OCI-LY3 (cell line): Measurements from ENCODE around the gene JAKMIP1.

Experiments used
- EZH2phosphoT487 ChIP-seq: fragments of 200-600 bp; shearing (Covaris generic); IDR thresholded peaks from 2 replicates; pipeline ENCODE4 v1.6.1; 2018; ENCODE audit warnings: antibody characterized with exemption, mixed run types, low read depth
- TF ChIP-seq, protein P1 (sequence below): fragments of 200-600, 300-600 bp; sonication (generic); IDR thresholded peaks from 2 replicates; pipeline ENCODE4 v1.5.1; 2014; ENCODE audit warnings: antibody characterized with exemption, low read length, low read depth

DNA sequence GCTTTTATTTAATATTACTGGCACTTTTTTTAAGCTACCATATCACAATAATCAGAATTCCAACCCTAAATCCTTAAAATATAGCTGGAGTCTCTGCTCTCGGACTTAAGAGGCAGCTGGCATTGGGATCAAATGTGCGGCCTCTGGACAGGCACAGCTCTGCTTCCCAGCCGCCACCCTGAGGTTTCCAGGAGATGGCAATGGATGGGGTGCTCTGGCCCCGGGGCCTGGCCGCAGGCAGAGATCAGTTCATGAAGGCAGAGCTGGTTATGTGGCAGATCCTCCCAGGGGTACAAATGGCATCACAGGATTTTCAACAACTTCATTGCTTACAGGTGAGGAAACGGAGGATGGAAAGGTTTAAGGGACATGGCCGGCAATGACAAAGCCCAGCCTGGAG is 57.8 kb downstream of the JAKMIP1 start:
- TF ChIP-seq, protein P1, sequence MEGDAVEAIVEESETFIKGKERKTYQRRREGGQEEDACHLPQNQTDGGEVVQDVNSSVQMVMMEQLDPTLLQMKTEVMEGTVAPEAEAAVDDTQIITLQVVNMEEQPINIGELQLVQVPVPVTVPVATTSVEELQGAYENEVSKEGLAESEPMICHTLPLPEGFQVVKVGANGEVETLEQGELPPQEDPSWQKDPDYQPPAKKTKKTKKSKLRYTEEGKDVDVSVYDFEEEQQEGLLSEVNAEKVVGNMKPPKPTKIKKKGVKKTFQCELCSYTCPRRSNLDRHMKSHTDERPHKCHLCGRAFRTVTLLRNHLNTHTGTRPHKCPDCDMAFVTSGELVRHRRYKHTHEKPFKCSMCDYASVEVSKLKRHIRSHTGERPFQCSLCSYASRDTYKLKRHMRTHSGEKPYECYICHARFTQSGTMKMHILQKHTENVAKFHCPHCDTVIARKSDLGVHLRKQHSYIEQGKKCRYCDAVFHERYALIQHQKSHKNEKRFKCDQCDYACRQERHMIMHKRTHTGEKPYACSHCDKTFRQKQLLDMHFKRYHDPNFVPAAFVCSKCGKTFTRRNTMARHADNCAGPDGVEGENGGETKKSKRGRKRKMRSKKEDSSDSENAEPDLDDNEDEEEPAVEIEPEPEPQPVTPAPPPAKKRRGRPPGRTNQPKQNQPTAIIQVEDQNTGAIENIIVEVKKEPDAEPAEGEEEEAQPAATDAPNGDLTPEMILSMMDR, result no peak
- TF ChIP-seq EZH2phosphoT487, result no peak
